HG02588 (cell line): ENCODE data around the gene MTHFD2.
"Not testable (repeated sequence)": the region's sequence is repeated elsewhere in the genome, so short reads cannot be mapped to it uniquely, and the experiment has no call there.

Source experiments
- ATAC-seq: cut with Tn5 transposase; IDR thresholded peaks from one replicate; pipeline ENCODE4 v1.9.1; 2021; ENCODE audit warnings: mild to moderate bottlenecking, moderate library complexity; ENCODE audit not compliant: unreplicated experiment

Gene MTHFD2

DNA sequence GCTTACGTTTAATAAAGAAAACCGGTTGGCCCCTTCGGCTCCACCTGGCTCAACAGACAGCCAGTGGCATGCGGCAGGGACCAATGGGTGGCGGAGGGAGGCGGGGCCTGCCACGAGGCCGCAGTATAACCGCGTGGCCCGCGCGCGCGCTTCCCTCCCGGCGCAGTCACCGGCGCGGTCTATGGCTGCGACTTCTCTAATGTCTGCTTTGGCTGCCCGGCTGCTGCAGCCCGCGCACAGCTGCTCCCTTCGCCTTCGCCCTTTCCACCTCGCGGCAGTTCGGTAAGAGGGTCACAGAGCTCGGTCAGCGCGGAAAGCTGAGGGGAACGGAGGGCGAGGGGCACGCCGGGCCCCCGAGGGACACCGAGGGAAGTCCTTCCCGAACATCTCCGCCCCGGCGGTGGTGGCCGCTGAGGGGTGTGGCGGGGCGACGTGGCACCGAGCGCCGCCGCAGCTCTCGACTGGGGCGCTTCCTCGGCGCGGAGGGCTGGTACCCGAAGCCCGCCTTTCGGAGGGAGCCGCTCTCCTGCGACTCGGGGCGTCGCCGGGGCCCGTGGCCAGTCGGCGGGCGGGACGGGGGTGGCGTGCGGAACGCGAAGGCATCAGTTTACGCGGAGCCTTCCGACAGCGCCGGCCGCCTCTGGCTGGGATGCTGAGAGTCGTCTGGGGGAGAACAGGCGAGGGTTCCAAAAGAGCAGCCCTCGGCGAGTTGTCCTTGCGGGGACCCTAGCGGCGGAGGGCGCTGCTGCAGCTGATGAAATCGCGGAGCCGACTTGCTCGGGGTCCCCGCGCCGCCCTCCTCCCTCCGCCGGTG lies at the start of gene MTHFD2:
Gene MTHFD2, plus strand, starts transcription at position 155 of the 814 bp plus-strand sequence. Its CDS starts 27 bp downstream, at position 182.
- peak; percentile 91 for ATAC-seq

- ATAC-seq, result no peak
Observed at GRCh38 chr2:74149247-74149525, 49.2 kb upstream of the MTHFD2 start.

DNA sequence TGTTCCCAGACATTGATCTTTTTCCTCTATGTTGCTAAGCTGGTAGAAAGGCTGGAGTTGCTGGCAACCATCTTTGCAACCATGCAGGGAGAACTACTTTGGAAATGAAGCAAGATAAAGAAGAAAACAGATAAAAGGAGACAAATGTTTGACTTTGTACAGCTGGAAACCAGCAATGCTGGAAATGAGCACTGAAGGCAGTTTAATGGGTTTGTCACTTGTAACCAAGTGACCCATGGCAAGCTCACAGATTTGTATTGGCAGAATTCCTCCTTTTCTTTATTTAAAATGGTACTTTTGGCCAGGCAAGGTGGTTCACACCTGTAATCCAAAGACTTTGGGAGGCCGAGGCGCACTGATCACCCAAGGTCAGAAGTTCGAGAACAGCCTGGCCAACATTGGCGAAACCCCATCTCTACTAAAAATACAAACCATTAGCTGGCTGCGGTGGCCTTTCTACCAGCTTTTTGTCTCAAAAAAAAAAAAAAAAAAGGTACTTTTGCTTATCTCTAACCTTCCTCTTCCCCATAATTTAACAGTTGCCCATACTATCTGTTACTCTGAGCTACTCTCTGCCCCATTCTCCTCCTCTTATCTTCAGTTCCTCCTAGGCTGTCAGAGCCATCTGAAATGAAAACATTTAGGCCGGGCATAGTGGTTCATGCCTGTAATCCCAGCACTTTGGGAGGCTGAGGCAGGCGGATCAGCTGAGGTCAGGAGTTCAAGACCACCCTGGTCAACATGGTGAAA lies 48.7 kb upstream of the MTHFD2 start:
- no peak for ATAC-seq

DNA sequence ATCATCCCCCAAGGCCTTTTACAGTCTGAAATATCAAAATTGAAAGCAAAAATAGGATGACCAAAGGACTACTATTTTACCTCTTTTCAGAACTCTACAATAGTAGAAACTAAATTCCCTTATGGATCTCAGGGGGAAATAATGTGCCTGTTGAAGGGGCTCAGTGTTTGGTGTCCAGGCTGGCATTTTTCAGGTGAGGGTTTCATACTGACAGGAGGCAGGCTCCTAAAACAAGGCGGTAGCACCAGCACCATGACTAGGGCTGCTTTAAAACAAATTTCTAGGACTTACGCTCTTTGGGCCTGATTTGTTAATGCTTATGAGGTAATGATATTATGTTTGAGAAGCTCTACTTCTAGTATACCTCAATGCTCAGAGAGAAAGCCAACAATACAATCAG lies 45.5 kb upstream of the MTHFD2 start:
- no peak for ATAC-seq

DNA sequence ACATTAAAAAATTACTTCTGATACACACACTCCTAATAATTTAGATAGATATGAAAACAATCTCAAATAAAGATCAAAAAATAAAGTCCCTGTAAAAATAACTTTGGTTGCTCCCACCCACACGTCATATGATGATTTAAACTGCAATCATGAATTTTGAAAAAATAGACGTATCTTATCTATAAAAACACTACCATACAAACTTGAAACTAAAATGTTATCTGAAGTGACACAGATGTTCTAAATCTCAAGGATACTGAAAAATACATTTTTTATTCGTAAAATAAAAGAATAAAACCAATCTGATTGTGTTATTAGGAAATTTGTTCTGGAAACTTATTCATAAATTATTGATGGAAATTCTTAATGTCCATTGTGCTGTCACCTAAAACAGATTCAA lies 42.6 kb upstream of the MTHFD2 start:
- no peak for ATAC-seq

GRCh38 chr2:74162951-74163350 lies 35.5 kb upstream of the MTHFD2 start:
- ATAC-seq, result no peak

GRCh38 chr2:74164761-74165160 lies 33.7 kb upstream of the MTHFD2 start:
- ATAC-seq, result no peak

DNA sequence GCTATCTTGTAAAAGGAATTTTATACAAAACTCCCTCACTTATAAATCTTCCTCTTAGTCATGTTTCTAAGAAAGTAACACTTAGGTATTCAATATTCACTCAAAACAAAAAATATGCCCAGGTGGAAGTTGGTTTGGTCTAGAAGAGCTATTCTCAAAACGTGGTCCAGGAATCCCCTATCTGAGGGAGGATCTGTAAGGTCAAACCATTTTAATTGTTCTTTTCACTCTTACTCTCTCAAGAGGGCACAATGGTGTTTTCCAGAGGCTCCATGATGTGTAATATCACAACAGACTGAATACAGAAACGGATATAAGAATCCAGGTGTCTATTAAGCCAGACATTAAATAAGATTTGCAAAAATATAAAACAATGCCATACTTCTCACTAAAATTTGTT lies 29.7 kb upstream of the MTHFD2 start:
- no peak for ATAC-seq

GRCh38 chr2:74174909-74175308 lies 23.5 kb upstream of the MTHFD2 start:
- no peak for ATAC-seq

- ATAC-seq, result no peak
Observed at GRCh38 chr2:74177696-74178095, 20.7 kb upstream of the MTHFD2 start.

GRCh38 chr2:74178211-74179062 lies 20.0 kb upstream of the MTHFD2 start, which contains the start of gene MOB1A:
TSS of gene MOB1A (minus strand) at chr2:74178879. CDS start at chr2:74178674, 205 bp downstream.
- peak; percentile 75 for ATAC-seq

DNA sequence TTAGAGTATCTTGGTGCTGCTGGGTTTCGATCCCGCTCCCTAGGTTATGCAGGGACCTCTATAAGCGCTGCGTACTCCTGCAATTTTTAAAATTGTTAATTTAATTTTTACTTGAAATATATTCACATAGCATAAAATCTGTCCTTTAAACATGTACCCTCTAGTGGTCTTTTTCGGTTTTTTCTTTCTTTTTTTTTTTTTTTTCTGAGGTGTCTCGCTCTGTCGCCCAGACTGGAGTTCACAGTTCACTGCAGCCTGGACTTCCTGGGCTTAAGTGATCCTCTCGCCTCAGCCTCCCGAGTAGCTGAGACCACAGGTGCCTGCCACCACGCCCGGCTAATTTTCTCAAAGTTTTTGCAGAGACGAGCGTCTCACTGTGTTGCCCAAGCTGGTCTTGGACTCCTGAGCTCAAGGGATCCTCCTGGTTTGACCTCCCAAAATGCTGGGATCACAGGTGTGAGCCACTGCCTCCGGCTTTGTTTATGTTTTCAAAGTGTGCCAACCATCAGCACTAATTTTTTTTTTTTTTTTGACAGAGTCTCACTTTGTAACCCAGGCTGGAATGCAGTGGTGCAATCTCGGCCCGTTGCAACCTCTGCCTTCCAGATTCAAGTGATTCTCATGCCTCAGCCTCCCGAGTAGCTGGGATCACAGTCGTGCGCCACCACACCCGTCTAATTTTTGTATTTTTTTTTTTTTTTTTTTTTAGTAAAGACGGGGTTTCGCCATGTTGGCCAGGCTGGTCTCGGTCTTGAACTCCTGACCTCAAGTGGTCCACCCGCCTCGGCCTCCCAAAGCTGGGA lies 19.2 kb upstream of the MTHFD2 start:
- ATAC-seq, result peak; percentile 5

DNA sequence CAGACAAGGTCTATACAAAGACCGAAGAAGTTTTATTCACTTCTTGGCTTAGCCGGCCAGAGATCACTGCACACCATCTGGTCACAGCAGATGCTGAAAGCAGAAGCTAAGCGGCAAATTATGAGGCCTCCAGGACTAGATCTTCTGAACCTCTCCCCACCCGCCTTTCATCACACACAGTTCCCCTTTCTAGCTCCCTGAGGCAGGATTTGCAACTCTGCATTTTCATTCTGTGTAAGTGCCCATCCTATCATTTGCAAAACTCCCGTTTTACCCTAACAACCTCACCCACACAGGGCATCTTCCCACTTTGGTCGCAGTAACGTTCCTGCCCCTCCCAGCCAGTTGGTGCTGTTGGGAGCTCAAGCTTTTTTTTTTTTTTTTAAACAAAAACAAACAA lies 16.7 kb upstream of the MTHFD2 start:
- ATAC-seq, result peak; percentile 27

DNA sequence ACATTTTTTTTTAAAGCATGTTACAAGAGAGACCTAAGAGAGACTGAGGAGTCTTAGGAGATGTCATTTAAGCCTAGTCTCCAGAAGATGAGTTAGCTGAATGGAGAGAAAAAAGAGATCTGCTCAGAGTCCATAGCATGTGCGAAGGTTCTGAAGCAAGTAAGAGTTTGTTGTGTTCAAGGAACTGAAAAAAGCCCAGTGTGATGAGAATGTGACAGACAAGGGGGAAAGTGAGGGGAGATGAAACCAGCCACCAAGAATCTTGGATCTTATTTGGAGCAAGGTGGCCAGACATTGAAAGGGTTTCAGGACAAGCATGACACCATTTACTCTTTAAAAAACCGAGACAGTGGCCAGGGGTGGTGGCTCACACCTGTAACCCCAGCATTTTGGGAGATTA lies 14.5 kb upstream of the MTHFD2 start:
- ATAC-seq, result no peak

GRCh38 chr2:74186038-74186437 lies 12.4 kb upstream of the MTHFD2 start:
- ATAC-seq, result peak; percentile 49

GRCh38 chr2:74186706-74187105 lies 11.7 kb upstream of the MTHFD2 start:
- ATAC-seq, result not testable (repeated sequence)

DNA sequence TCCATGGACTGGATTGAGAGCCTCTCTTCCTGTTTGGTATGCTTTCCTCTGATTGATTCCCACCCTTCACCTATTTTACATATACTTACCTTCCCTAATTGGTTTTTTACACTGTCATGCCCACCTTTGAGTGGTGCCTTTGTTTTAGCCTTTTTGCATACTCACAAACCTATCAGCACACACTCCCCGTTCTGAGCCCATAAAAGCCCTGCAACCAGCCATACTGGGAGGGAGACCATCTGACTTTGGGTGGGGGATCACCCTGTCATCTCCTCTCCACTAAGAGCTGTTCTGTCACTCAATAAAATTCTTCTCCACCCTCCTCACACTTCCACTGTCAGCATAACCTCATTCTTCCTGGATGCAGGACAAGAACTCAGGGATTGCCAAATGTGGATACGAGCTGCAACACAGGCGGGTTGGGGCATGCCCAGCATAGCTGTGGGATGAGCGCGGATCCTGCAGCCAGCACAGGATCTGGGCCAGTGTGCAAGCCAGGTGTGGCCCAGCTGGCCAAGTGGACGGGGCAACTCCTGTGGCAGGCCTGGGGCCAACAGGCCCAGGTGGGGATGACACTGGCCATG lies 10.3 kb upstream of the MTHFD2 start:
- no peak for ATAC-seq

DNA sequence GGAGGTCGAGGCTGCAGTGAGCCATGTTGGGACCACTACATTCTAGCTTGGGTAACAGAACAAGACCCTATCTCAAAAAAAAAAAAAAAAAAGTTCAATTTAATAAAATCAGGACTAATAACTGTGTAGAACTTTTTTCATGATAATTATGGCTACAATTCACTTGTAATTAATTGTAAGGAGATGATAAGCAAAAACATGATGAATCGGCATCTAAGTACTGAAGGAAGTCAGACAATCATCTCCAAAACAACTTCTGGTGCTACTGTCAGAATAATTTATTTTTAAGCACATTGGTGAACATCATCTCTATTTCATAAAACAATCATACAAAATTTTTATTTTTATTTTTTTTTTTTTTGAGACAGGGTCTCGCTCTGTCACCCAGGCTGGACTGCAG lies 9.7 kb upstream of the MTHFD2 start:
- ATAC-seq, result no peak

DNA sequence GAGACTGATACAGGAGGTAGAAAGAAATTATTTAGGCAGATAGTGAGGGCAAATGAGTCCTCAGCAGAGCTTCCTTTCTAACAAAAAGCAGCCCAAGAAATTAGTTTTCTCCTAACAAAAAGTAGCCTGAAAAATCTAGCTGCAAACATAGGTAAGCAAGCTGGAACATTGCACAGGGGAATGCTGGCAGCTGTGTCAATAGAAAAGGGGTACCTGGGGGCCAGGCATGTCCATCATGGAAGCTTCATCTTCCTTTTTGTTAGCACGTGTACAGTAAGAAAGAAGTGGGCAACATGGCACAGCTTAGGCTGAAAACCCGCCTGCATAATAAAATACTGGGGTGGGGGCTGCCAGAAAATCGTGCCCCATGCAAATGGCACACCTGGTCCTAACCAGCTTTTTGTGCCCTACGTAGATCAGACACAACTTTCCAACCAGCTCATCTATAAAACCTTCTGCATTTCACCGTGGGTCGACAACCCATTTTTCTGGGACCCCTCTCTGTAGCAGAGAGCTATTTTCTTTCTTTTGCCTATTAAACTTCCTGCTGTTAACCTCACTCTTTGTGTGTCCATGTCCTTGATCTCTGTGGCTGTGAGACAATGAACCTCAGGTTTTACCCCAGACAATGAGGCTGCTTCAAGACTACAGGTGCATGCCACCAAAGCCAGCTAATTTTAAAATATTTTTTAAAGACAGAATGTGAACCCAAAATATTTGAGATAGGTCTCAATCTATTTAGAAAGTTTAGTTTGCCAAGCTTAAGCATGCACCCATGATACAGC lies 6.6 kb upstream of the MTHFD2 start:
- ATAC-seq, result no peak
